ENCODE results near the gene TMEM169. TPM values are rescaled to one million over a fixed set of nuclear protein-coding genes. Genes with fewer than 3 reads are reported as not detected.

Gene TMEM169
- total and polyA plus RNA-seq, 2 of the 4 experiments (the other 2 are of a cell fraction): 0.15 to 0.54 TPM

- POLR2A ChIA-PET (ENCODE audit: unreplicated experiment): interaction anchor here (0.6 kb wide), 1 partner anchor 57 kb away, joined by 3 read pairs; no protein-coding TSS in a partner anchor
- H3K9me1 ChIP-seq (ENCODE audit: insufficient read depth, low read length): peaks cover 9% of the 10 kb centered on the region; the same call in 1 of the 2 replicates
- intact Hi-C loops (cut with micrococcal nuclease) (no loop called here), in situ Hi-C loops (cut with MboI; ENCODE audit: low sequenced_read_pairs) (no loop called here), dilution Hi-C loops (cut with HindIII; ENCODE audit: low sequenced_read_pairs, unreplicated experiment) (no loop called here)
- H3K4me2 ChIP-seq (ENCODE audit: low read depth, low read length): no peak overlapping the region
- H2AK5ac ChIP-seq (ENCODE audit: low read depth, low read length): no peak overlapping the region
- no peak overlapping the region for H4K8ac ChIP-seq (ENCODE audit: low read depth in 2 of 2, low read length in 2 of 2)
- no peak overlapping the region for H3K23ac ChIP-seq (ENCODE audit: low read depth, low read length)
- no peak overlapping the region for H2BK5ac ChIP-seq (ENCODE audit: low read depth, low read length, poor library complexity, severe bottlenecking)
- TF ChIP-seq, protein P1, sequence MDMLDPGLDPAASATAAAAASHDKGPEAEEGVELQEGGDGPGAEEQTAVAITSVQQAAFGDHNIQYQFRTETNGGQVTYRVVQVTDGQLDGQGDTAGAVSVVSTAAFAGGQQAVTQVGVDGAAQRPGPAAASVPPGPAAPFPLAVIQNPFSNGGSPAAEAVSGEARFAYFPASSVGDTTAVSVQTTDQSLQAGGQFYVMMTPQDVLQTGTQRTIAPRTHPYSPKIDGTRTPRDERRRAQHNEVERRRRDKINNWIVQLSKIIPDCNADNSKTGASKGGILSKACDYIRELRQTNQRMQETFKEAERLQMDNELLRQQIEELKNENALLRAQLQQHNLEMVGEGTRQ (IDR thresholded peaks at IDR 0.05; ENCODE audit: low read depth, low read length): no peak
- no peak for TF ChIP-seq RCOR1 (IDR thresholded peaks at IDR 0.05; ENCODE audit: insufficient replicate concordance, low read length)
- no peak for TF ChIP-seq SMC3 (IDR thresholded peaks at IDR 0.05; ENCODE audit: low read depth, low read length)
- TF ChIP-seq NFE2L2 (IDR thresholded peaks at IDR 0.05; ENCODE audit: low read depth, low read length): no peak
- no peak for TF ChIP-seq FOS (IDR thresholded peaks at IDR 0.05; ENCODE audit: low read depth, low read length)
- H4K91ac ChIP-seq (ENCODE audit: insufficient read depth, low read depth, low read length): no peak overlapping the region
- no peak overlapping the region for H4K5ac ChIP-seq (ENCODE audit: low read depth, low read length)
- H2AK9ac ChIP-seq (replicated peaks; ENCODE audit: low read depth, low read length, poor library complexity): no peak overlapping the region
- H3K79me1 ChIP-seq (ENCODE audit: low read depth in 1 of 2, low read length in 2 of 2): peaks cover 35 to 58% of the 10 kb centered on the region in 2 experiments
- no peak overlapping the region for H2BK15ac ChIP-seq (ENCODE audit: low read depth, low read length)
- H4K20me1 ChIP-seq (ENCODE audit: insufficient read depth, low read length): peaks cover 9% of the 10 kb centered on the region; the same call in 1 of the 2 replicates
- ATAC-seq (ENCODE audit: low read depth) (no peak), DNase-seq (no peak)
- no TSS peak for BruUV-seq (replicated peaks)
- H2BK20ac ChIP-seq (ENCODE audit: low read depth, low read length): no peak overlapping the region
- H3K14ac ChIP-seq (replicated peaks; ENCODE audit: low read depth, low read length): no peak overlapping the region
- H3K36me3 ChIP-seq (ENCODE audit: control insufficient read depth, insufficient read depth, low read length): peaks cover 52% of the 10 kb centered on the region
- no peak overlapping the region for H3K18ac ChIP-seq (ENCODE audit: low read depth, low read length)
- no peak overlapping the region for H3K27ac ChIP-seq (ENCODE audit: insufficient read depth, low read length)
- H3K4ac ChIP-seq (ENCODE audit: low read depth, low read length): no peak overlapping the region
- H3K9ac ChIP-seq (ENCODE audit: low read depth, low read length): no peak overlapping the region
- no peaks in the 10 kb centered on the region for H3K27me3 ChIP-seq (ENCODE audit: control insufficient read depth, insufficient read depth, low read length)
- WGBS, 2 experiments (ENCODE audit: extremely low coverage in 2 of 2, insufficient read length in 1 of 2): no CpG with 5 or more reads among the region's 4 CpGs
- no peak overlapping the region for H2BK120ac ChIP-seq (ENCODE audit: low read depth, low read length)
- H3K56ac ChIP-seq (ENCODE audit: extremely low read depth, insufficient read depth, low read length): no peak overlapping the region
- H2AFZ ChIP-seq (replicated peaks; ENCODE audit: low read length, poor library complexity): no peak overlapping the region
- peaks cover 3% of the 10 kb centered on the region; the same call in 1 of the 2 replicates for H3K4me1 ChIP-seq (ENCODE audit: control insufficient read depth, insufficient read depth, low read length)
- H3K9me3 ChIP-seq (ENCODE audit: control insufficient read depth, insufficient read depth, low read length): no peaks in the 10 kb centered on the region
- CTCF ChIA-PET: no interaction called here
- H3K4me3 ChIP-seq (ENCODE audit: insufficient read depth, low read depth, low read length): no peak overlapping the region
Observed at GRCh38 chr2:216148983-216149382, 67.3 kb downstream of the TMEM169 start.
